GM23338 (cell line): ENCODE measurements around the gene RRM1. TPM values are rescaled to one million over a fixed set of nuclear protein-coding genes. Genes with fewer than 3 reads are reported as not detected.

ENCODE experiments used
- ATAC-seq: fragments of 200-7000 bp; cut with Tn5 transposase; 3 replicates; pipeline ENCODE4 v1.9.1; 2020
- DNase-seq: peaks from one replicate; pipeline ENCODE4 v3.0.0-alpha.2; 2015; ENCODE audit warnings: low spot score
- H2AFZ ChIP-seq: fragments of 200-600 bp; sonication (generic); 2 replicates; pipeline ENCODE4 v1.8.0; 2016; ENCODE audit warnings: antibody characterized with exemption, mild to moderate bottlenecking, moderate library complexity
- H3F3A ChIP-seq: fragments of 200-600 bp; sonication (generic); replicated peaks from 2 replicates; pipeline ENCODE4 v1.8.0; 2017; ENCODE audit warnings: antibody characterized with exemption, mixed run types, low read depth
- H3K27ac ChIP-seq: fragments of 200-600 bp; sonication (generic); 2 replicates; pipeline ENCODE4 v1.6.1; 2016; ENCODE audit warnings: low read depth
- H3K27me3 ChIP-seq: fragments of 200-600 bp; sonication (generic); 2 replicates; pipeline ENCODE4 v1.8.0; 2016; ENCODE audit warnings: mild to moderate bottlenecking, mixed run types, moderate library complexity; ENCODE audit not compliant: insufficient read depth
- H3K36me3 ChIP-seq: fragments of 200-600 bp; sonication (generic); 2 replicates; pipeline ENCODE4 v1.8.0; 2016; ENCODE audit warnings: mild to moderate bottlenecking; ENCODE audit not compliant: insufficient read depth
- H3K4me1 ChIP-seq: fragments of 200-600 bp; sonication (generic); 2 replicates; pipeline ENCODE4 v1.8.0; 2016; ENCODE audit warnings: mild to moderate bottlenecking, moderate library complexity; ENCODE audit not compliant: insufficient read depth
- H3K4me2 ChIP-seq: fragments of 200-600 bp; sonication (generic); 2 replicates; pipeline ENCODE4 v1.7.1; 2017; ENCODE audit warnings: mixed run types
- H3K4me3 ChIP-seq: fragments of 200-600 bp; sonication (generic); 2 replicates; pipeline ENCODE4 v1.6.1; 2016; ENCODE audit warnings: mixed run types
- H3K79me2 ChIP-seq: fragments of 200-600 bp; sonication (generic); replicated peaks from 2 replicates; pipeline ENCODE4 v1.8.0; 2017; ENCODE audit warnings: mild to moderate bottlenecking; ENCODE audit not compliant: insufficient read depth
- H3K9me2 ChIP-seq: fragments of 200-600 bp; sonication (generic); 2 replicates; pipeline ENCODE4 v1.8.0; 2017; ENCODE audit not compliant: insufficient read depth
- H4K20me1 ChIP-seq: fragments of 200-600 bp; sonication (generic); replicated peaks from 2 replicates; pipeline ENCODE4 v1.8.0; 2017; ENCODE audit warnings: mild to moderate bottlenecking; ENCODE audit not compliant: insufficient read depth
- H3K27ac Mint-ChIP-seq: 2 replicates; pipeline ENCODE4 v1.8.0; 2020; ENCODE audit warnings: inconsistent platforms, mild to moderate bottlenecking, moderate library complexity, mixed read lengths
- H3K27me3 Mint-ChIP-seq: 3 replicates; pipeline ENCODE4 v1.8.0; 2022; ENCODE audit warnings: low read depth, mild to moderate bottlenecking, moderate library complexity, mixed read lengths, inconsistent platforms; ENCODE audit not compliant: insufficient read depth, poor library complexity
- H3K36me3 Mint-ChIP-seq: 3 replicates; pipeline ENCODE4 v1.8.0; 2021; ENCODE audit warnings: low read depth, mild to moderate bottlenecking, inconsistent platforms, moderate library complexity, mixed read lengths
- H3K4me1 Mint-ChIP-seq: 3 replicates; pipeline ENCODE4 v1.8.0; 2020; ENCODE audit warnings: mild to moderate bottlenecking, inconsistent platforms, mixed read lengths
- H3K4me3 Mint-ChIP-seq: 3 replicates; pipeline ENCODE4 v1.8.0; 2021; ENCODE audit warnings: moderate library complexity, mild to moderate bottlenecking, inconsistent platforms, mixed read lengths
- H3K9me3 Mint-ChIP-seq: 3 replicates; pipeline ENCODE4 v1.8.0; 2020; ENCODE audit warnings: moderate library complexity, mild to moderate bottlenecking, inconsistent platforms, mixed read lengths
- CREB1 ChIP-seq: fragments of 250-450 bp; sonication (Bioruptor Pico); IDR thresholded peaks from 2 replicates; pipeline ENCODE4 v1.5.0; 2020; ENCODE audit warnings: low read depth, mild to moderate bottlenecking, moderate library complexity
- EZH2 ChIP-seq: fragments of 200-600 bp; sonication (generic); IDR thresholded peaks from one replicate; pipeline ENCODE4 v1.8.0; 2017; ENCODE audit warnings: antibody characterized with exemption, mild to moderate bottlenecking, low read depth; ENCODE audit not compliant: unreplicated experiment
- EZH2phosphoT487 ChIP-seq: fragments of 200-600 bp; sonication (generic); IDR thresholded peaks from one replicate; pipeline ENCODE4 v1.8.1; 2018; ENCODE audit warnings: antibody characterized with exemption; ENCODE audit not compliant: unreplicated experiment
- JUNB ChIP-seq: IDR thresholded peaks from one replicate; pipeline ENCODE4 v1.6.1; 2016; ENCODE audit warnings: antibody characterized with exemption; ENCODE audit not compliant: unreplicated experiment
- NANOG ChIP-seq: IDR thresholded peaks from 2 replicates; pipeline ENCODE4 v1.6.1; 2016; ENCODE audit warnings: antibody characterized with exemption, borderline replicate concordance
- POLR2AphosphoS5 ChIP-seq: IDR thresholded peaks from 2 replicates; pipeline ENCODE4 v1.6.1; 2016; ENCODE audit warnings: antibody characterized with exemption, low read depth
- STAT1 ChIP-seq: IDR thresholded peaks from one replicate; pipeline ENCODE4 v1.6.1; 2016; ENCODE audit warnings: antibody characterized with exemption; ENCODE audit not compliant: unreplicated experiment
- ZNF114 ChIP-seq: fragments of 250-450 bp; sonication (Bioruptor Pico); IDR thresholded peaks from 2 replicates; pipeline ENCODE4 v1.5.0; 2020; ENCODE audit warnings: mild to moderate bottlenecking, moderate library complexity
- ZNF331 ChIP-seq: fragments of 250-450 bp; sonication (Bioruptor Pico); IDR thresholded peaks from 2 replicates; pipeline ENCODE4 v1.5.0; 2020; ENCODE audit warnings: low read depth, mild to moderate bottlenecking, moderate library complexity
- polyA plus RNA-seq: library from polyadenylated mRNA; unstranded; fragments of >200 nt; fragmentation: Nextera tagmentation; extraction: Ambion mirVana; gene quantifications from 2 replicates; pipeline ENCODE4 v1.2.1, GENCODE V29; 2016
- total RNA-seq: library from RNA; depleted of rRNA; stranded (reverse); fragments of >200 nt; shearing (Covaris generic); gene quantifications from 2 replicates; pipeline ENCODE4 v1.2.3, GENCODE V29; 2014
- TF ChIP-seq, protein P1 (sequence below), 2 experiments: fragments of 200-600 bp in 1 of 2; sonication (generic) in 1 of 2; conservative IDR thresholded peaks; 2 replicates each; pipeline versions ENCODE4 v1.5.1 to v1.6.1; 2016 to 2017; ENCODE audit warnings: antibody characterized with exemption in 2 of 2, low read depth in 2 of 2, mild to moderate bottlenecking in 2 of 2, moderate library complexity in 1 of 2
- TF ChIP-seq, protein P2 (sequence below): IDR thresholded peaks from one replicate; pipeline ENCODE4 v1.6.1; 2018; ENCODE audit warnings: antibody characterized with exemption; ENCODE audit not compliant: unreplicated experiment
- TF ChIP-seq, protein P3 (sequence below): IDR thresholded peaks from 2 replicates; pipeline ENCODE4 v1.6.1; 2016; ENCODE audit warnings: antibody characterized with exemption
- TF ChIP-seq, protein P4 (sequence below): fragments of 250-450 bp; sonication (Bioruptor Pico); IDR thresholded peaks from 2 replicates; pipeline ENCODE4 v1.5.0; 2020; ENCODE audit warnings: mild to moderate bottlenecking, moderate library complexity

Gene RRM1
- total and polyA plus RNA-seq, 2 experiments from 2014 or later = 47.3 to 96.8 TPM

DNA sequence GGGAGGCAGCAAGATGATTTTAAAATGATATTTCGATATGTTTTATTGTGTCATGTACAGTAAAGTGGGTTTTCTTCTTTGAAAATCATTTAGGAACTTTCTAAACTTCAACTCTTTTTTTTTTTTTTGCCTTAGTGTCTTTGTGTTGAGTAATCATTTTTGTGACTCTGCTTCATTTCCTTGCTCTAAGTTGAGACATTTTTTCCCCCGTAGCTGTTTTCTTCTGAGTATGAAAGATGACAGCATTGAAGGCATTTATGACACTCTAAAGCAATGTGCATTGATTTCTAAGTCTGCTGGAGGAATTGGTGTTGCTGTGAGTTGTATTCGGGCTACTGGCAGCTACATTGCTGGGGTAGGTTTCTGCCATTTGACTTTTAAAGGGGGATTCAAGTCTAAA lies 23.5 kb downstream of the RRM1 start:
- Mint-ChIP-seq H3K27me3 (peaks cover 5% of the 10 kb centered on the region), H3K4me3 (no peak overlapping the region), H3K9me3 (no peaks in the 10 kb centered on the region), H3K36me3 (peaks cover 51% of the 10 kb centered on the region), H3K4me1 (no peaks in the 10 kb centered on the region), H3K27ac (no peak overlapping the region)
- no peak for DNase-seq
- H3K4me1 ChIP-seq = no peaks in the 10 kb centered on the region
- H3K27ac ChIP-seq = no peak overlapping the region
- H3K4me2 ChIP-seq = no peak overlapping the region
- H4K20me1 ChIP-seq = no peaks in the 10 kb centered on the region
- no peak overlapping the region for H3K4me3 ChIP-seq
- TF ChIP-seq, protein P1, sequence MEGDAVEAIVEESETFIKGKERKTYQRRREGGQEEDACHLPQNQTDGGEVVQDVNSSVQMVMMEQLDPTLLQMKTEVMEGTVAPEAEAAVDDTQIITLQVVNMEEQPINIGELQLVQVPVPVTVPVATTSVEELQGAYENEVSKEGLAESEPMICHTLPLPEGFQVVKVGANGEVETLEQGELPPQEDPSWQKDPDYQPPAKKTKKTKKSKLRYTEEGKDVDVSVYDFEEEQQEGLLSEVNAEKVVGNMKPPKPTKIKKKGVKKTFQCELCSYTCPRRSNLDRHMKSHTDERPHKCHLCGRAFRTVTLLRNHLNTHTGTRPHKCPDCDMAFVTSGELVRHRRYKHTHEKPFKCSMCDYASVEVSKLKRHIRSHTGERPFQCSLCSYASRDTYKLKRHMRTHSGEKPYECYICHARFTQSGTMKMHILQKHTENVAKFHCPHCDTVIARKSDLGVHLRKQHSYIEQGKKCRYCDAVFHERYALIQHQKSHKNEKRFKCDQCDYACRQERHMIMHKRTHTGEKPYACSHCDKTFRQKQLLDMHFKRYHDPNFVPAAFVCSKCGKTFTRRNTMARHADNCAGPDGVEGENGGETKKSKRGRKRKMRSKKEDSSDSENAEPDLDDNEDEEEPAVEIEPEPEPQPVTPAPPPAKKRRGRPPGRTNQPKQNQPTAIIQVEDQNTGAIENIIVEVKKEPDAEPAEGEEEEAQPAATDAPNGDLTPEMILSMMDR (conservative IDR thresholded peaks at IDR 0.05; ENCODE audit: low read depth in 2 of 2) = no peak
- no peak for TF ChIP-seq CREB1 (CRISPR knock-in tag)
- TF ChIP-seq, protein P2, sequence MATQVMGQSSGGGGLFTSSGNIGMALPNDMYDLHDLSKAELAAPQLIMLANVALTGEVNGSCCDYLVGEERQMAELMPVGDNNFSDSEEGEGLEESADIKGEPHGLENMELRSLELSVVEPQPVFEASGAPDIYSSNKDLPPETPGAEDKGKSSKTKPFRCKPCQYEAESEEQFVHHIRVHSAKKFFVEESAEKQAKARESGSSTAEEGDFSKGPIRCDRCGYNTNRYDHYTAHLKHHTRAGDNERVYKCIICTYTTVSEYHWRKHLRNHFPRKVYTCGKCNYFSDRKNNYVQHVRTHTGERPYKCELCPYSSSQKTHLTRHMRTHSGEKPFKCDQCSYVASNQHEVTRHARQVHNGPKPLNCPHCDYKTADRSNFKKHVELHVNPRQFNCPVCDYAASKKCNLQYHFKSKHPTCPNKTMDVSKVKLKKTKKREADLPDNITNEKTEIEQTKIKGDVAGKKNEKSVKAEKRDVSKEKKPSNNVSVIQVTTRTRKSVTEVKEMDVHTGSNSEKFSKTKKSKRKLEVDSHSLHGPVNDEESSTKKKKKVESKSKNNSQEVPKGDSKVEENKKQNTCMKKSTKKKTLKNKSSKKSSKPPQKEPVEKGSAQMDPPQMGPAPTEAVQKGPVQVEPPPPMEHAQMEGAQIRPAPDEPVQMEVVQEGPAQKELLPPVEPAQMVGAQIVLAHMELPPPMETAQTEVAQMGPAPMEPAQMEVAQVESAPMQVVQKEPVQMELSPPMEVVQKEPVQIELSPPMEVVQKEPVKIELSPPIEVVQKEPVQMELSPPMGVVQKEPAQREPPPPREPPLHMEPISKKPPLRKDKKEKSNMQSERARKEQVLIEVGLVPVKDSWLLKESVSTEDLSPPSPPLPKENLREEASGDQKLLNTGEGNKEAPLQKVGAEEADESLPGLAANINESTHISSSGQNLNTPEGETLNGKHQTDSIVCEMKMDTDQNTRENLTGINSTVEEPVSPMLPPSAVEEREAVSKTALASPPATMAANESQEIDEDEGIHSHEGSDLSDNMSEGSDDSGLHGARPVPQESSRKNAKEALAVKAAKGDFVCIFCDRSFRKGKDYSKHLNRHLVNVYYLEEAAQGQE = no peak
- TF ChIP-seq JUNB = no peak
- TF ChIP-seq, protein P3, sequence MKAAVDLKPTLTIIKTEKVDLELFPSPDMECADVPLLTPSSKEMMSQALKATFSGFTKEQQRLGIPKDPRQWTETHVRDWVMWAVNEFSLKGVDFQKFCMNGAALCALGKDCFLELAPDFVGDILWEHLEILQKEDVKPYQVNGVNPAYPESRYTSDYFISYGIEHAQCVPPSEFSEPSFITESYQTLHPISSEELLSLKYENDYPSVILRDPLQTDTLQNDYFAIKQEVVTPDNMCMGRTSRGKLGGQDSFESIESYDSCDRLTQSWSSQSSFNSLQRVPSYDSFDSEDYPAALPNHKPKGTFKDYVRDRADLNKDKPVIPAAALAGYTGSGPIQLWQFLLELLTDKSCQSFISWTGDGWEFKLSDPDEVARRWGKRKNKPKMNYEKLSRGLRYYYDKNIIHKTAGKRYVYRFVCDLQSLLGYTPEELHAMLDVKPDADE = no peak
- TF ChIP-seq, protein P4, sequence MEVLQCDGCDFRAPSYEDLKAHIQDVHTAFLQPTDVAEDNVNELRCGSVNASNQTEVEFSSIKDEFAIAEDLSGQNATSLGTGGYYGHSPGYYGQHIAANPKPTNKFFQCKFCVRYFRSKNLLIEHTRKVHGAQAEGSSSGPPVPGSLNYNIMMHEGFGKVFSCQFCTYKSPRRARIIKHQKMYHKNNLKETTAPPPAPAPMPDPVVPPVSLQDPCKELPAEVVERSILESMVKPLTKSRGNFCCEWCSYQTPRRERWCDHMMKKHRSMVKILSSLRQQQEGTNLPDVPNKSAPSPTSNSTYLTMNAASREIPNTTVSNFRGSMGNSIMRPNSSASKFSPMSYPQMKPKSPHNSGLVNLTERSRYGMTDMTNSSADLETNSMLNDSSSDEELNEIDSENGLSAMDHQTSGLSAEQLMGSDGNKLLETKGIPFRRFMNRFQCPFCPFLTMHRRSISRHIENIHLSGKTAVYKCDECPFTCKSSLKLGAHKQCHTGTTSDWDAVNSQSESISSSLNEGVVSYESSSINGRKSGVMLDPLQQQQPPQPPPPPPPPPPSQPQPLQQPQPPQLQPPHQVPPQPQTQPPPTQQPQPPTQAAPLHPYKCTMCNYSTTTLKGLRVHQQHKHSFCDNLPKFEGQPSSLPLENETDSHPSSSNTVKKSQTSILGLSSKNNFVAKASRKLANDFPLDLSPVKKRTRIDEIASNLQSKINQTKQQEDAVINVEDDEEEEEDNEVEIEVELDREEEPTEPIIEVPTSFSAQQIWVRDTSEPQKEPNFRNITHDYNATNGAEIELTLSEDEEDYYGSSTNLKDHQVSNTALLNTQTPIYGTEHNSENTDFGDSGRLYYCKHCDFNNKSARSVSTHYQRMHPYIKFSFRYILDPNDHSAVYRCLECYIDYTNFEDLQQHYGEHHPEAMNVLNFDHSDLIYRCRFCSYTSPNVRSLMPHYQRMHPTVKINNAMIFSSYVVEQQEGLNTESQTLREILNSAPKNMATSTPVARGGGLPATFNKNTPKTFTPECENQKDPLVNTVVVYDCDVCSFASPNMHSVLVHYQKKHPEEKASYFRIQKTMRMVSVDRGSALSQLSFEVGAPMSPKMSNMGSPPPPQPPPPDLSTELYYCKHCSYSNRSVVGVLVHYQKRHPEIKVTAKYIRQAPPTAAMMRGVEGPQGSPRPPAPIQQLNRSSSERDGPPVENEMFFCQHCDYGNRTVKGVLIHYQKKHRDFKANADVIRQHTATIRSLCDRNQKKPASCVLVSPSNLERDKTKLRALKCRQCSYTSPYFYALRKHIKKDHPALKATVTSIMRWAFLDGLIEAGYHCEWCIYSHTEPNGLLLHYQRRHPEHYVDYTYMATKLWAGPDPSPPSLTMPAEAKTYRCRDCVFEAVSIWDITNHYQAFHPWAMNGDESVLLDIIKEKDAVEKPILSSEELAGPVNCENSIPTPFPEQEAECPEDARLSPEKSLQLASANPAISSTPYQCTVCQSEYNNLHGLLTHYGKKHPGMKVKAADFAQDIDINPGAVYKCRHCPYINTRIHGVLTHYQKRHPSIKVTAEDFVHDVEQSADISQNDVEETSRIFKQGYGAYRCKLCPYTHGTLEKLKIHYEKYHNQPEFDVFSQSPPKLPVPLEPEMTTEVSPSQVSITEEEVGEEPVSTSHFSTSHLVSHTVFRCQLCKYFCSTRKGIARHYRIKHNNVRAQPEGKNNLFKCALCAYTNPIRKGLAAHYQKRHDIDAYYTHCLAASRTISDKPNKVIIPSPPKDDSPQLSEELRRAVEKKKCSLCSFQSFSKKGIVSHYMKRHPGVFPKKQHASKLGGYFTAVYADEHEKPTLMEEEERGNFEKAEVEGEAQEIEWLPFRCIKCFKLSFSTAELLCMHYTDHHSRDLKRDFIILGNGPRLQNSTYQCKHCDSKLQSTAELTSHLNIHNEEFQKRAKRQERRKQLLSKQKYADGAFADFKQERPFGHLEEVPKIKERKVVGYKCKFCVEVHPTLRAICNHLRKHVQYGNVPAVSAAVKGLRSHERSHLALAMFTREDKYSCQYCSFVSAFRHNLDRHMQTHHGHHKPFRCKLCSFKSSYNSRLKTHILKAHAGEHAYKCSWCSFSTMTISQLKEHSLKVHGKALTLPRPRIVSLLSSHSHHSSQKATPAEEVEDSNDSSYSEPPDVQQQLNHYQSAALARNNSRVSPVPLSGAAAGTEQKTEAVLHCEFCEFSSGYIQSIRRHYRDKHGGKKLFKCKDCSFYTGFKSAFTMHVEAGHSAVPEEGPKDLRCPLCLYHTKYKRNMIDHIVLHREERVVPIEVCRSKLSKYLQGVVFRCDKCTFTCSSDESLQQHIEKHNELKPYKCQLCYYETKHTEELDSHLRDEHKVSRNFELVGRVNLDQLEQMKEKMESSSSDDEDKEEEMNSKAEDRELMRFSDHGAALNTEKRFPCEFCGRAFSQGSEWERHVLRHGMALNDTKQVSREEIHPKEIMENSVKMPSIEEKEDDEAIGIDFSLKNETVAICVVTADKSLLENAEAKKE = no peak
- no peak for TF ChIP-seq ZNF114 (CRISPR knock-in tag)
- no peak for TF ChIP-seq EZH2phosphoT487
- TF ChIP-seq POLR2AphosphoS5 = no peak
- TF ChIP-seq STAT1 = no peak
- no peak for TF ChIP-seq EZH2
- no peak for TF ChIP-seq NANOG
- TF ChIP-seq ZNF331 = no peak
- H3F3A ChIP-seq = no peaks in the 10 kb centered on the region
- no peaks in the 10 kb centered on the region for H3K9me2 ChIP-seq
- no peaks in the 10 kb centered on the region for H3K79me2 ChIP-seq
- no peak for ATAC-seq
- no peaks in the 10 kb centered on the region for H3K27me3 ChIP-seq
- H3K36me3 ChIP-seq = peaks cover 14% of the 10 kb centered on the region; the same call in 1 of the 2 replicates
- no peak overlapping the region for H2AFZ ChIP-seq
